ENCODE results near the gene LRRIQ1.

DNA sequence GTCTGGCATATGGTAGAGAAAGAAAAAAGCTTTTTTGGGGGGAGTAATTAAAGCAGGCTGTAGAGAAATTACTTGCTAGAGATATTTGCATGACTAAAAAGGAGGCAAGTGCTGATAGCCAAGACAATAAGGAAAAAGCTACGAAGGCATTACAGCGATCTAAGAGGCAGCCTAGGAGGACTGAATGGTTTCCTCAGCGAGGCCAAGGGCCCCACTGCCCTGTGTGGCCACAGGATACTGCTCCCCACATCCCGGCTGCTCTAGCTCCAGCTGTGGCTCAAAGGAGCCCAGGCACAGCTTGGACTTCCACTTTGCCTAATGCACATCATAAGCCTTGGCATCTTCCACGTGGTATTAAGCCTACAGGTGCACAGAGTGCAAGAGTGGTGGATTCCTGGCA is 53.6 kb downstream of the LRRIQ1 start:
- TF ChIP-seq, protein P1, sequence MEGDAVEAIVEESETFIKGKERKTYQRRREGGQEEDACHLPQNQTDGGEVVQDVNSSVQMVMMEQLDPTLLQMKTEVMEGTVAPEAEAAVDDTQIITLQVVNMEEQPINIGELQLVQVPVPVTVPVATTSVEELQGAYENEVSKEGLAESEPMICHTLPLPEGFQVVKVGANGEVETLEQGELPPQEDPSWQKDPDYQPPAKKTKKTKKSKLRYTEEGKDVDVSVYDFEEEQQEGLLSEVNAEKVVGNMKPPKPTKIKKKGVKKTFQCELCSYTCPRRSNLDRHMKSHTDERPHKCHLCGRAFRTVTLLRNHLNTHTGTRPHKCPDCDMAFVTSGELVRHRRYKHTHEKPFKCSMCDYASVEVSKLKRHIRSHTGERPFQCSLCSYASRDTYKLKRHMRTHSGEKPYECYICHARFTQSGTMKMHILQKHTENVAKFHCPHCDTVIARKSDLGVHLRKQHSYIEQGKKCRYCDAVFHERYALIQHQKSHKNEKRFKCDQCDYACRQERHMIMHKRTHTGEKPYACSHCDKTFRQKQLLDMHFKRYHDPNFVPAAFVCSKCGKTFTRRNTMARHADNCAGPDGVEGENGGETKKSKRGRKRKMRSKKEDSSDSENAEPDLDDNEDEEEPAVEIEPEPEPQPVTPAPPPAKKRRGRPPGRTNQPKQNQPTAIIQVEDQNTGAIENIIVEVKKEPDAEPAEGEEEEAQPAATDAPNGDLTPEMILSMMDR (IDR thresholded peaks at IDR 0.05; ENCODE audit: insufficient read depth, low read length, poor library complexity, severe bottlenecking): no peak
- TF ChIP-seq EZH2phosphoT487 (conservative IDR thresholded peaks at IDR 0.05; ENCODE audit: low read length): no peak

Measured in SU-DHL-6 (cell line).